ENCODE results near the gene HAUS7.
A peak's percentile ranks its signal among the peaks of the same experiment; 100 is the strongest.

Gene HAUS7

DNA sequence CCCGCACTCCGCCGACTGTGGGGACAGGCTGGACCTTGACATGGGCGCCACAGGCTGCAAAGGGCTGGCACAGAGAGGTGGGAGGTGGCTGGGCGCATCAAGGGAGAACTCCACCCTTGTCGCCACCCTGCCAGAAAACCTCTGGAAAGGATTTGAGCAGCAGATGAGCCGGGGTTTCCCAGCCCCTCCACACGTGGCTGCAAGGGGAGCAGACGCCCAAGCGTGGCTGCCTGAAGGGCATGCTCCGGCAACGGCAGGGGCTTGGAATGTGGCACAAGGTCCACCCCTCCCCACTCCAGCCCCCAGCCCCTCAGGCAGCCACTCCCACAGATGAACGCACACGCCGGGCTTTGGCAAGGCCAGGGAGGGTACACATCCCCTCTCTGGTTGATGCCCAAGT lies 29.0 kb upstream of the HAUS7 start:
- DNase-seq (ENCODE audit: low read depth), result no peak

- no peak for DNase-seq (ENCODE audit: low read depth)
Measured at GRCh38 chrX:153498453-153498852, 28.1 kb upstream of the HAUS7 start.

DNA sequence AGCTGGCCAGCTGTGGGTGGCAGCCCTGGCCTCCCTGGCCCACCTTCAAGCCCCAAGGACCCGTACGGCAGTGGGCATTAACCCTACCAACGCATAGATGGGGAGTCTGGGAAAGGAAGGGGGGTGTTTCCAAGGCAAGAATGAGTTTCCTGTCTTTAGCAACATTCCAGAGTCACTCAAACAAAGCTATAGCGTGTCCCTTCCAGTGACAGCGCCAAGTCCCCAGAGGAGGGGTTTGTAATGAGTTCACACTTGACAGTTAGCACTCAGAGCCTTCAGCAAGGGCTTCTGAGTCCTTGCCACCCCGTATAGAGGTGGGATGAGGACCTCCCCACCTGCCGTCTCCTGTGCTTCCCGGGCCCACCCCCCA lies 26.2 kb upstream of the HAUS7 start:
- DNase-seq (ENCODE audit: low read depth), result no peak

- DNase-seq (ENCODE audit: low read depth), result no peak
Measured at GRCh38 chrX:153495903-153496589, 25.7 kb upstream of the HAUS7 start.

DNA sequence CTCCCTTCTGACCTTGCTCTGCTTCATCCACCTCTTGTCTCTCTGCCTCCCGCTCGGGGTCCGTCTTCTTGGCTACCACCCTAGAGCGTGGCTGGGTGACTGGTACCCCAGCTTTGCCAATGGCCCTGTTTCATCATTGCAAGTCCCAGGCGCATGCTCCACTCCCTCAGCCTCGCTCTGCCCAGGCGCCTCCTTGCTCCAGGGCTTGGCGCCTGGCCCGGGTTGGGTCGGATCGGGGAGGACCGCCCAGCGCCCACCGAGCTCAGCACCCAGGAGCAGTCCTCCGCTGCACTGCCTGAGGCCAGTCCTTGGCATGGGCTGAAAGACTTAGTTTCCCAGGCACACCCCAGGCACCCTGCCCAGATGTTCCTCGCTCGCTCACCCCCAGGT lies 25.0 kb upstream of the HAUS7 start:
- DNase-seq (ENCODE audit: low read depth), result peak; percentile 29

DNA sequence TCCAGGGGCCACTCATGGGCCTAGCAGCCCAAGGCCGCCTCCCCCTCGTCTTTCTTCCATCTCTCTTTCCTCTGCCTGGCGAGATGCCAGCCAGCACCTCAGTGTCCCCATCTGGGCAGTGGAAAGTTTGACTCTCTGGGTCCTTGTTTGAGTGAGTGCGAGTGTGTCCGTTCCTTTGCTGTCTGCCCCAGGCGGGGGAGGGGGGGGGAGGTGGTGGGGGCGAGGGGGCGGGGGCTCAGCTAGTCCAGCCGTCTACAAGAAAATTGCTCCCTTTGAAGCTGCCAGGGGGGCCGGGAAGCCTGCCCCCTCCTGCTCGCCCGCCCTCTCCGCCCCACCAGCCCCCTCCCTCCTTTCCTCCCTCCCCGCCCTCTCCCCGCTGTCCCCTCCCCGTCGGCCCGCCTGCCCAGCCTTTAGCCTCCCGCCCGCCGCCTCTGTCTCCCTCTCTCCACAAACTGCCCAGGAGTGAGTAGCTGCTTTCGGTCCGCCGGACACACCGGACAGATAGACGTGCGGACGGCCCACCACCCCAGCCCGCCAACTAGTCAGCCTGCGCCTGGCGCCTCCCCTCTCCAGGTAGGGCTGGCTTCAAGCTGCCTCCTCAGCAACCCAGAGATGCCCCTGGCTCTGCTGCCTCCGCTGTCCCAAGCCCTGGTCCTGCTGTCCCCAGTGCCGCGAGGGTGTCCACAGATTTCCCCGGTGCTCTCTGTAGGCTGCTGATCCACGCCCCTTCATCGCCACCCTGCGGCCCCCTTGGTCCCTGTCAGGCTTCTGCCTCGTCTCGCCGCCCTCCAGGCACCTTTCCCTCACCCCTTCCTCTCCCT lies 24.4 kb upstream of the HAUS7 start, which contains the start of gene BGN:
Gene BGN, plus strand, starts transcription at position 440 of the 821 bp plus-strand sequence. CDS start 9,652 bp downstream, outside the sequence.
- peak; percentile 42 for DNase-seq (ENCODE audit: low read depth)

DNA sequence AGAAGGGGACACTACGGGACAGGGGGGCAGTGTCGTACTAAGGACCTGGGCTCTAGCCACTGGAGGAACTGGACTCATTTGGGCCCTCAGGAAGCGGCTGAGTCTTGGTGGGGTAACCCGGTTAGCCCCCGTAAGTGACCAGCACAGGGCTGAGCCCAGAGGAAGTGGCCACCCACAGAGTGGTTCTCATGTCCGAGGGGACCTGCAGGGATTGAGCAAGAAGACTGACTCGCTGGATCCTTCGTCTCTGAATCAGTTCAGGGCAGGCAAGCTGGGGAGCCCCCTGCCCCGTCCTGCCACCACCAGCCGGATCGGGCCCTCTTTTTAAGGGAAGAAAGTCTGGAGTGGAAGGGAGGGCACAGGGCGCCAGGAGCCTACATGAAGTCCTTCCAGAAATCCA lies 23.7 kb upstream of the HAUS7 start:
- DNase-seq (ENCODE audit: low read depth), result peak; percentile 17

- no peak for DNase-seq (ENCODE audit: low read depth)
Measured at GRCh38 chrX:153493085-153493484, 22.7 kb upstream of the HAUS7 start.

GRCh38 chrX:153492543-153492942 lies 22.2 kb upstream of the HAUS7 start:
- DNase-seq (ENCODE audit: low read depth), result no peak

- DNase-seq (ENCODE audit: low read depth), result no peak
Measured at GRCh38 chrX:153491918-153492317, 21.5 kb upstream of the HAUS7 start.

DNA sequence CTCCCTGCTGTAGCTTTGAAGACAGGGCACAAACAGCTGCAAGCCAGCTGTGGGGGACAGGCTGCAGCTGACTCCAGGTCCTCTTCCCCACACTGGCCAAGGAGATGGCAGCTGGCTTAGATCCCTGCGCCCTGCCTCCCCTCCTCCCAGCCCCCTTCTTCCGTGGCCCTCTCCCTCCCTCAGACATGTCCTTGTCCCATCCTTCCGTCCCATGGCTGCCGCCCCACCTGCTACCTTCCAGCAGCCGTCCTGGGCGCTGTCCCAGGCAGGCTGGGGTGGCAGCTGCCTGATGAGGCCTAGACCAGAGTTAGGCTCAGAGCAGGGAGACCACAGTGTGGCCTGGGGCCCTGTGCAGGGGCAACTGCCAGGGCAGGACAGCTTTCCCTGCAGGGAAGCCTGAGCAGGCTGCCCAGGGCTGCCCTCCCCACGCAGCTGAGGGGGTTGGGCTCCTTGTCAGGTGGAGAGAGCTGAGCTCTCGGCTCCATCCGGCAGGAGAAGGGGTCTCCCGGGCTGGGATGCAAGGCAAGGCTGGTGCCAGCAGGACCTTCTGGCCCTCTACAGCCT lies 21.1 kb upstream of the HAUS7 start:
- DNase-seq (ENCODE audit: low read depth), result no peak

DNA sequence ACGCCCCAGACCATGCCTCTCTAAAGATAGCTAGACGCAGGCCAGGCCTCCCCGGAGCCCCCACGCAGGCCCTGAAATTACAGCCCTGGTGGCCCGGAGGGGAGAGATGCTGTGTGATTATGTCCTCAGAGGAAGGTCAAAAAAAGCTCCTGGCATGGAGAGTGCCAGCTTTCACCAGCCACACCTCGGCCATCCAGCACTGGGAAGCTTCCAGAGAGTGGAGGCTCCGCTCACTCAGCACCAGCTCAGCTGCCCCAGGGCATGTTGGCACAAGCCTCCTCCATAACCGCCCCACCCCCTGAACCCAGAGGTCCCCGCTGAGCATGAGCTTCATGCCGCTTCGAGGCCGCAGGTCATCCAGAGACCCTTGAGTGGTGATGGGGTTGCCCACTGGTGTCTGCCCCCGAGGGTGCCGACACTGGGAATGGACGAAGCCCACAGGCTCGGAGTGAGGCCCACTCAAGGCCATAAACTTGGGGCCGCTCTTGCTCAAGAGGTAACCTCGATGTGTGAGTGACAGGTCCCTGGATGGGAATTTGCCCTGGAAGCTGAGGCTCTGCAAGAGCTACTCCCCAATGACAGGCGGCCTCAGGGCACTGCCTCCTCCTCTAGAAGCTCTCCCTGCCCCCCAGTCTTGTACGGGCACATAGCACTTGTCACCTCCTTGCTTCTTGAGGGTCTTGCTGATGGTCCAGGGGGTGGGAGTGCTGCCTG lies 20.0 kb upstream of the HAUS7 start:
- DNase-seq (ENCODE audit: low read depth), result no peak

DNA sequence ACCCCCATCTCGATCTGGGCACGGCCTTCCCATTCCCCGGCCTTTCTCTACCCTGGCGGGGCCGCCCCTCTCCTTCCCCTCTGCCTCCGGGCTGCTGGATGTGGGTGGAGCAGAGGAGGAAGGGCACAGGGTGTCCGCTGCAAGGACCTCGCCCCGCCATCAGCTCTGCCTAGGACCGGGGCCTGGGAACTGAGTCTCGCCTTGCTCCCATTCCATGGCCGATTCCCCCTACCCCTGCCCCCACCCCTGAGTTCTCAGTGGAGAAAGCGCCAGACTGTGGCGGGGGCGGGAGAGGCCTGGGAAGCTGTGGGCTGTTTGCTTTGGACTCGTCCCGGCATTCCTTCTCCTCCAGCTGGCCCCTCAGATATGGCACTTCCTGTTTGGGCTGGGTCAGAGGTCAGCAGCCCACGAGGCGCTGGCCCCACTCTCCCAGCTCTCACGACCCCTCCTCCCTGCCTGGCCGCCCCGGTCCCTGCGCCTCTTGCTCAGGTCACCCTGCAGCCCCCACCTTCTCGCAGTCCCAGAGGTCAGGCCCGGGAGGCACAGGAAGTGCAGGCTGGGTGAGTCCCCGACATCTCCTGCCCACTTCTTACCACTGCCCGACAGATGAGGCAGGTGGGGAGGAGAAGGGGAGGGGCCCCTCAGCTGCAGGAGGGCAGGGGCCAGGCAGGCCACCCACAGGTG lies 18.0 kb upstream of the HAUS7 start:
- no peak for DNase-seq (ENCODE audit: low read depth)

DNA sequence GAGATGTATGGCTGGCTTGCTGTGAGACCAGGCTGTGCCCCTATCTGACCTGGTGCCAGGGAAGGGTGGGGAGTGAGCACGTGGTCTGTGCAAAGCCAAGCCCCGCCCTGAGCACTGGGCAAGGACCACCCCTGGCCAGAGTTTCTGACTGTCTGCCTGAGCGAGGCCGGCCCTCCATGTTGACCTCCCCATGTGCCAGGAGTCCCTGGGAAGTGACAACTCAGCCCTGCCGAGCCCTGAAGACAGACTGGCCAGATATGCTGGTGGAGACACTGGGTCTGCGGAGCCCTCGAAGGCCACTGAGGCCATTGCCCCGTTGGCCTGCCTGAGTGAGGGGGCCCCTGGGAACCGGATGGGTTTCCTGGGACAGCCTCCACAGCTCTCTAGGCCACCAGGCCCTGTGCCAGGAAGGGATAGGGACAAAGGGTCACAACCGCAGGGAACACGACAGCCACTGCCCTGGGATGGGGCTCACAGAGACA lies 17.3 kb upstream of the HAUS7 start:
- DNase-seq (ENCODE audit: low read depth), result no peak

DNA sequence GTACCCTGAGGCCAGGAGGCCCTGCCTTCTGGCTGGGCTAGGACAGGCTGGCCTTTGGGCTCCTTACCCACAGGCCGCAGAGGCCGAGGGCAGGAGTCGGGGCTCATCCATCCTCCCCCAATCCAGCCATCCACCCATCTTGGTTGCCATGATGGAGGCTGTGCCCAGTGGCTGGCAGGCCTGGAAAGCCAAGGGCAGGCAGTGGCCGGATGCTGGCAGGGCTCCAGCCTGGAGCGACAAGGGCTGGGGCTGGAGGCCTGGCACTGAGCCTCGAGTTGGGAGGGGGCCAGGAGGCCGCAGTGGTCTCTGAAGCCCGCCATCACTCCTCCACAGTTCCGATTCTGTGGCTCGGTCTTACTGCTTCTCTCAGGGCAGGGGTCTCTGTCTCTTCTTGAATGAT lies 15.8 kb upstream of the HAUS7 start:
- DNase-seq (ENCODE audit: low read depth), result no peak

- no peak for DNase-seq (ENCODE audit: low read depth)
Measured at GRCh38 chrX:153485396-153486080, 15.2 kb upstream of the HAUS7 start.

DNA sequence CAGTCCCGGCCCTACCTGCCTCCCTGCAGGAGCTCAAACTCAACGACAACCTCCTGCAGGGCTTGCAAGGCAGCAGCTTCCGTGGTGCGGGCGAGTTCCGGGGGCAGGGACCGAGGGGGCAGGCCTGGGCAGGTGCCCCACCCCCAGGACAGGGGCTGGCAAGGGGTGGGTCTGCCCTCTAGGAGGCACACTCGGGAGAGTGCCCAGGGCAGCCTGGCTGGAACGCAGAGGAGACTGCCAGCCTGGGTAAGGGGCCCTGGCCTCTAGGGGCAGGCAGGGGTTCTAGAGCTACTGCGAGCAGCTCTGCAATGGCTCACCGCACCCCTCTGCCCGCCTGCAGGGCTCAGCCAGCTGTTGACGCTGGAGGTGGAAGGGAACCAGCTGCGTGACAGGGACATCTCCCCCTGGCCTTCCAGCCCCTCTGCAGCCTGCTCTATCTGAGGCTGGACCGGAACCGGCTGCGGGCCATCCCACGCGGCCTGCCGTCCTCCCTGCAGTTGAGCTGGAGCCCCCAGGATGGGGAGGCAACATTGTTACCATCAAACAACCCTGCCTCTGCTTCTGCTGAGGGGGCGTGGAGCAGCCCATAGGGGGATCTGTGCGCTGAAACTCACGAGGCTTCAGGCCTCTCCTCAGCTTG lies 12.1 kb upstream of the HAUS7 start:
- no peak for DNase-seq (ENCODE audit: low read depth)

DNA sequence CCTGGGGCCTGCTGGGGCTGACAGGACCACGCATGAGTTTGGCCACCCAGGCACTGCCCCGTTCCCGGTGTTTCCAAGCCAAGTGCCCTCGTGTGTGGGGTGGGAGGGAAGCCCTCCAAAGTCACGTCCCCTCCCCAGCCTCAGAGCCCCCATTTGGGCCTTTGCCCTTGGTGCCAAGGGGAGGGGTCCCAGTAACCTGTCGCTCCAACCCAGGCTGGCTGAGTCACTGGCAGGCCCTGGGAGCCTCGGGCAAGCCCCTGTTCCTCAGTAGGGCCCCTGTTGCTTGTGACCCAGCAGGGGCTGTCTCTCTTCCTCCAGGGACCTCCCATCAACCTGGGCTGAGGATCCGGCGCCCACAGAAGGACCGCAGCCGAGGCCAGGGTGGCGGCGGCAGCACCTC lies 10.7 kb upstream of the HAUS7 start:
- DNase-seq (ENCODE audit: low read depth), result no peak

- no peak for DNase-seq (ENCODE audit: low read depth)
Measured at GRCh38 chrX:153478746-153479145, 8.4 kb upstream of the HAUS7 start.

DNA sequence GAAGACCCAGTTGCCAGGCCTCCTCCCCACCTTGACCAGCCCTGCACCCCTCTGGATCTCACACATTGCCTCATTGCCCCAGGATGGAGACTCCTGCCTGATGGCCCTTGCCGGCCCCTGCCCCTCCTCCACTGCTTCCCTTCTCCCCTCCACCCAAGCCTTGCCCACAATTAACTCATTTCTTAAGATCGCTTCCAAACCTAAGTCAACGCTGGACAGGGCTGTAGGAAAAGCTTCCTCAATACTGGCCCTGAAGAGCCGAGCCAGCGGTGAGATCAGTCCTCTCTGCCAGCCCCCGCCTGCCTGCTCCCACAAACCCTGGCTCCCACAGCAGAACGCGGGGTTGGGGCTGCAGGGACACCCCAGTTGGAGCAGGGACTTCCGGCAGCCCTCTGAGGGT lies 7.5 kb upstream of the HAUS7 start:
- no peak for DNase-seq (ENCODE audit: low read depth)

GRCh38 chrX:153477364-153477857 lies 7.0 kb upstream of the HAUS7 start:
- no peak for DNase-seq (ENCODE audit: low read depth)

Measured in ELR (cell line).